SW 1271 (cell line): Measurements from ENCODE around the gene RPTOR.
A peak's percentile ranks its signal among the peaks of the same experiment; 100 is the strongest.
"Not testable (repeated sequence)": the region's sequence is repeated elsewhere in the genome, so short reads cannot be mapped to it uniquely, and the experiment has no call there.

Source experiments
- DNase-seq, 2 experiments: peaks; one replicate each; lab custom pipeline; 2025; lab: John Stamatoyannopoulos, UW

RPTOR gene

GRCh38 chr17:80558046-80558445 lies 13.4 kb downstream of the RPTOR start:
- DNase-seq: no peak

- no peak for DNase-seq
Observed at GRCh38 chr17:80559825-80560251, 15.2 kb downstream of the RPTOR start.

- no peak for DNase-seq
Observed at GRCh38 chr17:80561541-80562114, 17.0 kb downstream of the RPTOR start.

GRCh38 chr17:80564545-80564944 lies 19.9 kb downstream of the RPTOR start:
- no peak for DNase-seq

GRCh38 chr17:80565343-80566053 lies 20.9 kb downstream of the RPTOR start:
- DNase-seq: no peak

- no peak for DNase-seq
Observed at GRCh38 chr17:80566054-80566400, 21.4 kb downstream of the RPTOR start.

GRCh38 chr17:80568246-80568645 lies 23.6 kb downstream of the RPTOR start:
- no peak for DNase-seq

- DNase-seq: no peak
Observed at GRCh38 chr17:80569924-80570323, 25.3 kb downstream of the RPTOR start.

- DNase-seq: no peak
Observed at GRCh38 chr17:80573701-80574100, 29.1 kb downstream of the RPTOR start.

- no peak for DNase-seq
Observed at GRCh38 chr17:80574496-80574895, 29.9 kb downstream of the RPTOR start.

- DNase-seq: peak in 1 of 2 experiments; percentile 71
Observed at GRCh38 chr17:80575057-80575875, 30.6 kb downstream of the RPTOR start.

- no peak for DNase-seq
Observed at GRCh38 chr17:80577876-80578570, 33.4 kb downstream of the RPTOR start.

- not testable (repeated sequence) for DNase-seq
Observed at GRCh38 chr17:80578668-80579388, 34.2 kb downstream of the RPTOR start.

- no peak for DNase-seq
Observed at GRCh38 chr17:80582165-80582564, 37.5 kb downstream of the RPTOR start.

GRCh38 chr17:80584176-80584905 lies 39.7 kb downstream of the RPTOR start:
- DNase-seq: no peak

- no peak for DNase-seq
Observed at GRCh38 chr17:80585890-80586845, 41.5 kb downstream of the RPTOR start.

- DNase-seq: no peak
Observed at GRCh38 chr17:80586846-80587228, 42.2 kb downstream of the RPTOR start.

GRCh38 chr17:80588702-80589383 lies 44.2 kb downstream of the RPTOR start:
- no peak for DNase-seq

- no peak for DNase-seq
Observed at GRCh38 chr17:80591788-80592187, 47.1 kb downstream of the RPTOR start.
